ENCODE data around the gene DUSP2. TPM values are rescaled to one million over a fixed set of nuclear protein-coding genes. Genes with fewer than 3 reads are reported as not detected.
"Not testable (repeated sequence)": the region's sequence is repeated elsewhere in the genome, so short reads cannot be mapped to it uniquely, and the experiment has no call there.

Gene DUSP2
- polyA plus RNA-seq, 4 donors: 4.0 to 6.2 (median 4.7) TPM

DNA sequence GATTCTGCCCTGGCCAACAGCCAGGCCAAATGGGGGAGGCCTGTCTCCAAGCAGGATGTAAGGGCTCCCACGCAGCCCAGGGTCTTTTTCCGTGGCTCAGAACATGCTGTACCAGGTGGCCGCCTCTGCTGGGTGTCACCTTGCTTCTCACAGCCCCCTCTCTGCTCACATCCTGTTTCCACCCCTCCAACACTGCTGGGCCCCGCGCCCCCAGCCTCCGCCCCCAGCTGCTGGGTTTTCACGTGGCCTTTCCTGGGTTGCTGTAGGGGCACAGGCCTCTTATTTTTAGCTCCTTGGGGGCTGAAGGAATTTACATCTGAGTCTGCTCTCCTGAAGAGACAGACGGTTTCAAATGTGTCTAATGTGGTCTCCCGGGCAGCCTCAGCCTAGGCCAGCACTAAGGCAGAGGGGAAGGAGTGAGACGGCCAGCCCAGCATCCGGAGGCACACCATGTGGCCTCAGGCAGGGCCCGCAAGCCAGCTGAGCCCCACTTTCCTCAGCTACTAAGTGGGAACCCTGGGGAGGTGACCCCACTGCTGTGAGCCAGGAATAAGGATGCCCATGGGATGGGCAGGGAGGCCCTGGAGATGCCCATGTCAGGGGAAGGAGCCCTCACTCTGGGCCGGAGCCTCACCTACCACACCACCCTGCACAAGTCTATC is 18.7 kb upstream of the DUSP2 start:
- DNase-seq (ENCODE audit: low read depth in 4 of 4, low spot score in 2 of 4): no peak

DNA sequence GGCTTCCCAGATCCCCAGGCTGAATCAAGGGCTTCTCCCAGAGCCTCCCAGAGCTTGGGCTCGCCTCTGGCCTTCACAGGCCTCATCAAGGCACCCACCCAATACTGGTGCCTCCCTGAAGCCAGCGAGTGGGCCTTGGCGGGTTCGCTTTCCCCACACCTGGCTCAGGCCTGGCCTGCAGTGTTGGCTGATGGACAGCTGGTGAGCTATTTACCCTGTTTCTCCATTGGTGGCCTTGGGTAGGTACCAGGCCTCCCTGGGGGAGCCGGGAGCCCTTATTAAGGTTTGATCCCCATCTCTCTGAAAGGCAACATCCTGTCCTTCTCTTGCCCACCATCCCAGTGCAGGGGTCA is 18.2 kb upstream of the DUSP2 start:
- no peak for DNase-seq (ENCODE audit: low read depth in 4 of 4, low spot score in 2 of 4)

DNA sequence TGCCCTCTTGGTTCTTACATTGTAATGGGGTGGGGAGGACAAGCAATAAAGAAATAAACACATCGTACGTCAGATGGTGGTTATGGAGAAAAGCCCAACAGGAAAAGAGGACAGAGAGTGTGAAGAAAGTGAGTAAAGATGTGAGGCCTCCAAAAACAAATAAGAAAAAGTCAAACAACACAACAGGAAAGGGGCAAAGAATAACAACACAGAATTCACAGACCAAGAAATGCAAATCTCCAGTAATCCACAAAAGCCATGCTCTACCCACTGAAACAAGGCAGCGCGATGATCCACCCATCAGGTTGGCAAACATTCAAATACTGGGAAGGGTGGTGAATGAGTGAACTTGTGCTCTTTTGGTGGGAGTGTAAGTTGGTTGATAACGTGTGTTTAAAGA is 16.7 kb upstream of the DUSP2 start:
- DNase-seq (ENCODE audit: low read depth in 4 of 4, low spot score in 2 of 4): no peak

DNA sequence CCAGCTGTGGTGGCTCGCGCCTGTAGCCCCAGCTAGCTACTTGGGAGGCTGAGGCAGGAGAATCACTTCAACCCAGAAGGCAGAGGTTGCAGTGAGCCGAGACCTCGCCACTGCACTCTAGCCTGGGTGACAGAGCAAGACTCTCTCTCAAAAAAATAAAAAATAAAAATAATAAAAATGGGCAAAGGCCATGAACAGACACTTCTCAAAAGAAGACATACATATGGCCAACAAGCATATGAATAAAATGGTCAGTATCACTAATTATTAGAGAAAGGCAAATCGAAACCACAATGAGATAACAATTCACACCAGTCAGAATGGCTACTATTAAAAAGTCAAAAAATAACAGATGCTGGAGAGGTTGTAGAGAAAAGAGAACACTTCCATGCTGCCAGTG is 15.1 kb upstream of the DUSP2 start:
- DNase-seq (ENCODE audit: low read depth in 4 of 4, low spot score in 2 of 4): not testable (repeated sequence)

- DNase-seq (ENCODE audit: low read depth in 4 of 4, low spot score in 2 of 4): no peak
Measured at GRCh38 chr2:96159084-96159830, 14.0 kb upstream of the DUSP2 start.

DNA sequence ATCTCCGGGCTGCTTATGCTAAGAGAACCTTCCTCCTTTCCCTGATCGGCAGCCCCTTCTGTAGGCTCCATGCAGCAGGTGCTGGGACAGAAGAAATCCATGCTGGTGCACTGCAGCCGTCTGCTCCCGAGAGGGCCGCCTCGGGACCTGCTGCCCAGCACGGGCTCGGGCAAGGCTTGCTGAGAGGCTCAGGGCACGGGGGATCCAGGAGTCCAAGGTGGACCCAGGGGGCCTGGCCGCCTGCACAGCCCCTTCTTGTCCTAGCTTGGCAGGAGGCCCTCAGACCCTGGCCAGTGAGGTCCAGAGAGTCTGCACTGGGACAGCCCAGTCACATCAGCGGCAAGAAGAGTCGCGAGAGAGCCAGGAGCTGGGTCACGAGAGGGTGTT is 13.3 kb upstream of the DUSP2 start:
- no peak for DNase-seq (ENCODE audit: low read depth in 4 of 4, low spot score in 2 of 4)

- DNase-seq (ENCODE audit: low read depth in 4 of 4, low spot score in 2 of 4): no peak
Measured at GRCh38 chr2:96157649-96158553, 12.7 kb upstream of the DUSP2 start.

DNA sequence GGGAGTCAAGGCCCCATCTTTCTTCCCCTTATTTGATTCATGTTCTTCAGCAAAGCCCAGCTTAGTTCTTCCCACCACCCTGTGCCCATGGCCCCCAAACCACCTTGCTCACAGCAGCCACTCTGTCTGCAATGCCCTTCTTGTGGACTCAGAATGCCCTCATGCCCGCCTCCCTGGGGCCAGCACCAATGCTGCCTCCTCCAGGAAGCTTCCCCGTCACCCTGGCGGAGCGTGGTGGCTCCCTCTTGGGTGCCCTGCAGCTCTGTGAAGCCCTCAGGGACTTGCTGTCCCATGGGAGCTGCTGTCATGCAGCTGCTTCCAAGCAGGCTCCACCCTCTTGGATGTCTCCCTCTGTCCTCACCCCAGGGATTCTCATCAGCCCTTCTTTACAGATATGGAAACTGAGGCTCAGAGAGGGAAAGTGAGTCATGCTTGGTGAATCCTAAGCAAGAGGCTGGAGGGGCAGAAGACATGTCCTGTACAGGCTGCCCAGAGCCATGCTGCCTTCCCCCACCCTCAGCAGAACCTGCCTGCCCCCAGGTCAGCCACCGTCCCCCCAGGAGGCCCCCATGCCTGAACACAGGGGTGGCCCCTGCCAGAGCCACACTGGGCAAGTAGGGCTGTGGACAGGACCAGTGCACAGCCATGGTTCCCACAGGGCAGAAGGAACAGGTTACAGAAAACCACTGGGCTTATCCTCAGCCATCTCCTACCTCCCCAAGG is 11.8 kb upstream of the DUSP2 start:
- DNase-seq (ENCODE audit: low read depth in 4 of 4, low spot score in 2 of 4): no peak

GRCh38 chr2:96156011-96156820 is 11.0 kb upstream of the DUSP2 start:
- no peak for DNase-seq (ENCODE audit: low read depth in 4 of 4, low spot score in 2 of 4)

GRCh38 chr2:96154506-96155380 is 9.5 kb upstream of the DUSP2 start:
- DNase-seq (ENCODE audit: low read depth in 4 of 4, low spot score in 2 of 4): no peak

- DNase-seq (ENCODE audit: low read depth in 4 of 4, low spot score in 2 of 4): no peak
Measured at GRCh38 chr2:96153991-96154431, 8.8 kb upstream of the DUSP2 start.

GRCh38 chr2:96153291-96153713 is 8.1 kb upstream of the DUSP2 start:
- DNase-seq (ENCODE audit: low read depth in 4 of 4, low spot score in 2 of 4): no peak

- no peak for DNase-seq (ENCODE audit: low read depth in 4 of 4, low spot score in 2 of 4)
Measured at GRCh38 chr2:96152304-96153161, 7.3 kb upstream of the DUSP2 start.

DNA sequence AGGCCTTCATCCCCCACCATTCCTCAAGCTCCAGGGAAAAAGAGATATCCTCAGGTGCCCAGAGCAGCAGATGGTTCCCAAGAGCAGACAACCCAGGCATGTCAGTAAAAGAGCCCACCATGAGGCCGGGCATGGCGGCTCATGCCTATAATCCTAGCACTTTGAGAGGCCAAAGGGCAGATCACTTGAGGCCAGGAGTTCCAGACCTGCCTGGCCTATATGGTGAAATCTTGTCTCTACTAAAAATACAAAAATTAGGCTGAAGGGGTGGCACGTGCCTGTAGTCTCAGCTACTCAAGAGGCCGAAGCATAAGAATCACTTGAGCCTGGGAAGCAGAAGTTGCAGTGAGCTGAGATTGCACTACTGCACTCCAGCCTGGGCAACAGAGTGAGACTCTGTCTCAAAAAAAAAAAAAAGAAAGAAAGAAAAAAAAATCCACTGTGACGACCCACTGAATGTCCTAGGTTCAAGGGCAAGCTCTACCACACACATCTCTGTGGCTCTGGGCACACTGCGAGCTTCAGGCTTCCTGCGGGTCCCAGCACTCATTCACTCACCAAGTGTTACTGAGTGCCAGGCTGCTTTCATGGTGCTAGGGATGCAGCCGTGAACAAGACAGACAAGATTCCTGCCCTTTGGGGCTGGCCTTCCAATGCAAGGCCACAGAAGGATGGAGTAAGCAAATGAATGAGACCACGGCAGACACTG is 6.5 kb upstream of the DUSP2 start:
- no peak for DNase-seq (ENCODE audit: low read depth in 4 of 4, low spot score in 2 of 4)

GRCh38 chr2:96150791-96151594 is 5.8 kb upstream of the DUSP2 start:
- DNase-seq (ENCODE audit: low read depth in 4 of 4, low spot score in 2 of 4): no peak

GRCh38 chr2:96150007-96150640 is 4.9 kb upstream of the DUSP2 start:
- DNase-seq (ENCODE audit: low read depth in 4 of 4, low spot score in 2 of 4): no peak
